Measurements from ENCODE around the gene N4BP2.

The N4BP2 gene

DNA sequence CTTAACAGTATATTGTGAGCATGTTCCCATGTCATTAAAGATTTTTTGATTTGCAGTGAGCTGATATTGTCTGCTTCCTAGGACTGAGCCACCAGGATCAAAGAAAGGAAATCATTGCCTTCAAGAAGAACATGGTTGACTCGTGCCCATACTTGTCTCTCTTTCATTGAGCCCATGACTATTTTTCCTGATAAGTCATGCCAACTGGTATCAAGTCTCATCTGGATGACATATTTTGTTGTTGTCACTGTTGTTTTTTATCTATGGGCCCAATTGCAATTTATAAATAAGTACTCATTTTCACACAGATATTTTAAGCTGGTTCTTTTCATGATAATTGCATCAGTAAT is 130.0 kb downstream of the N4BP2 start:
- TF ChIP-seq CEBPB (IDR thresholded peaks at IDR 0.05) (no peak), NFIC (IDR thresholded peaks at IDR 0.05) (no peak), EP300 (IDR thresholded peaks at IDR 0.05; ENCODE audit: borderline replicate concordance) (no peak), CREB1 (IDR thresholded peaks at IDR 0.05; ENCODE audit: low read depth) (no peak), YY1 (IDR thresholded peaks at IDR 0.05; ENCODE audit: low read depth) (no peak), TCF12 (IDR thresholded peaks at IDR 0.05; ENCODE audit: low read depth) (no peak), TAF1 (IDR thresholded peaks at IDR 0.05; ENCODE audit: low read depth) (no peak), TEAD4 (IDR thresholded peaks at IDR 0.05) (no peak), EGR1 (IDR thresholded peaks at IDR 0.05) (no peak), ZBTB7A (IDR thresholded peaks at IDR 0.05; ENCODE audit: low read depth) (no peak)
- TF ChIP-seq, protein P1, sequence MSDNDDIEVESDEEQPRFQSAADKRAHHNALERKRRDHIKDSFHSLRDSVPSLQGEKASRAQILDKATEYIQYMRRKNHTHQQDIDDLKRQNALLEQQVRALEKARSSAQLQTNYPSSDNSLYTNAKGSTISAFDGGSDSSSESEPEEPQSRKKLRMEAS (IDR thresholded peaks at IDR 0.05): no peak
- TF ChIP-seq, protein P2, sequence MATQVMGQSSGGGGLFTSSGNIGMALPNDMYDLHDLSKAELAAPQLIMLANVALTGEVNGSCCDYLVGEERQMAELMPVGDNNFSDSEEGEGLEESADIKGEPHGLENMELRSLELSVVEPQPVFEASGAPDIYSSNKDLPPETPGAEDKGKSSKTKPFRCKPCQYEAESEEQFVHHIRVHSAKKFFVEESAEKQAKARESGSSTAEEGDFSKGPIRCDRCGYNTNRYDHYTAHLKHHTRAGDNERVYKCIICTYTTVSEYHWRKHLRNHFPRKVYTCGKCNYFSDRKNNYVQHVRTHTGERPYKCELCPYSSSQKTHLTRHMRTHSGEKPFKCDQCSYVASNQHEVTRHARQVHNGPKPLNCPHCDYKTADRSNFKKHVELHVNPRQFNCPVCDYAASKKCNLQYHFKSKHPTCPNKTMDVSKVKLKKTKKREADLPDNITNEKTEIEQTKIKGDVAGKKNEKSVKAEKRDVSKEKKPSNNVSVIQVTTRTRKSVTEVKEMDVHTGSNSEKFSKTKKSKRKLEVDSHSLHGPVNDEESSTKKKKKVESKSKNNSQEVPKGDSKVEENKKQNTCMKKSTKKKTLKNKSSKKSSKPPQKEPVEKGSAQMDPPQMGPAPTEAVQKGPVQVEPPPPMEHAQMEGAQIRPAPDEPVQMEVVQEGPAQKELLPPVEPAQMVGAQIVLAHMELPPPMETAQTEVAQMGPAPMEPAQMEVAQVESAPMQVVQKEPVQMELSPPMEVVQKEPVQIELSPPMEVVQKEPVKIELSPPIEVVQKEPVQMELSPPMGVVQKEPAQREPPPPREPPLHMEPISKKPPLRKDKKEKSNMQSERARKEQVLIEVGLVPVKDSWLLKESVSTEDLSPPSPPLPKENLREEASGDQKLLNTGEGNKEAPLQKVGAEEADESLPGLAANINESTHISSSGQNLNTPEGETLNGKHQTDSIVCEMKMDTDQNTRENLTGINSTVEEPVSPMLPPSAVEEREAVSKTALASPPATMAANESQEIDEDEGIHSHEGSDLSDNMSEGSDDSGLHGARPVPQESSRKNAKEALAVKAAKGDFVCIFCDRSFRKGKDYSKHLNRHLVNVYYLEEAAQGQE (IDR thresholded peaks at IDR 0.05; ENCODE audit: low read depth): no peak
- TF ChIP-seq, protein P3, sequence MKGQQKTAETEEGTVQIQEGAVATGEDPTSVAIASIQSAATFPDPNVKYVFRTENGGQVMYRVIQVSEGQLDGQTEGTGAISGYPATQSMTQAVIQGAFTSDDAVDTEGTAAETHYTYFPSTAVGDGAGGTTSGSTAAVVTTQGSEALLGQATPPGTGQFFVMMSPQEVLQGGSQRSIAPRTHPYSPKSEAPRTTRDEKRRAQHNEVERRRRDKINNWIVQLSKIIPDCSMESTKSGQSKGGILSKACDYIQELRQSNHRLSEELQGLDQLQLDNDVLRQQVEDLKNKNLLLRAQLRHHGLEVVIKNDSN (IDR thresholded peaks at IDR 0.05): no peak

DNA sequence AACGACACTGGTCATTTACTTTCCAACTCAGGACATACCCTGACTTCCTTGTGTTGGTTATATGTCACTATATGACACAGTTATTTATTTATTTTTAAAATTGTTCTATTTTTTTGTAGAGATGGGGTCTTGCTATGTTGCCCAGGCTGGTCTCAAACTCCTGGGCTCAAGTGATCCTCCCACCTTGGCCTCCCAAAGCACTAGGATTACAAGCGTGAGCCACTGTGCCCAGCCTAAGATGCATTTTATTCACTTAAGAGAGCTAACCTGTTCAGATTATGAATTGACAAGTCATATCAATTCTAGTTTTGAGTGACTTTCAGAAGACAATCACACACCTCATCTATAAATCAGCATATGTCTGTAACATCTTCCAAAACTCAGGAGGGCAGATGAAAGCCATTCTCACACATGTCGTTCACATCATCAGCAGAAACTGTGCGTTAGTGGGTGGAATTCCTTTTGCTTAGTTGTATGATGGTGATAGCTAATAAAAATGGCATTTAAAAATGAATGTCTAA is 130.8 kb downstream of the N4BP2 start:
- TF ChIP-seq, protein P3 (IDR thresholded peaks at IDR 0.05): no peak

DNA sequence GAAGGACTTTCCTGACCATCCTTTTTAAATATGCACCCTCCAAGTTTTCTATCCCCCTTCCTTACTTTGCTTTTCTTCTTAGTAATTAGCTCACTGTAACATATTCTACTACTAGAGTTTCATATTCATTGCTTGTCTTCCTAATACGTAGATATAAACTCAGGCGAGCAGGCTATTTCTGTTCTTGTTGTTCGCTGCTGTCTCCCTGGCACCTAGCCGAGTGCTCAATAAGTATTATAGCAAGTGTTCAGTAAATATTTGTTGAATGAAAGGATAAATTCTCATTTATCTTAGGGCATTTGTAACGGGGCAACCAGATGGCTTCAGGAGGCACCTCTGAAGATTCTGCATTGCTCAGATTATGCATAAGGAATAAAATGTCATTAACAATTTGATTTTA is 133.4 kb downstream of the N4BP2 start:
- TF ChIP-seq, protein P2 (IDR thresholded peaks at IDR 0.05; ENCODE audit: low read depth): no peak
- no peak for TF ChIP-seq TCF12 (IDR thresholded peaks at IDR 0.05; ENCODE audit: low read depth)

DNA sequence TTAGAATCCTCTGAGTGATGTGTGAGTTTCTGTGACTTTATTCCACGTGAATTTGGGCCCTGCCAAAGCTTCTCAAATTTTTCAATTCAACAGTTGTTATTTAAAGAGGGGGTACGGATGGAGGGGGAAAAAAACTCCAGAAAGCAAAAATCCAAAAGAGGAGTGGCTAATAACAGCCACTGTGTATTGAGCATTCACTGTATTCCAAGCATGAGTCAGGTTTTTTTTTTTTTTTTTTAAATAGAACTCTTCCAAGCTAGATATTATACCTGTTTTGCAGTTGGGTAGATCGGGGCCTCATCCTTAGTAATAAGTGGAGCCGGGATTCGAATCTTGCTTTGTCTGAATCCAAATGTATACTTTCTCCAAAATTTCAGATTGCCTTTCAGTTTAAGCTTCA is 133.8 kb downstream of the N4BP2 start:
- TF ChIP-seq CEBPB (IDR thresholded peaks at IDR 0.05) (no peak), CREB1 (IDR thresholded peaks at IDR 0.05; ENCODE audit: low read depth) (no peak)

DNA sequence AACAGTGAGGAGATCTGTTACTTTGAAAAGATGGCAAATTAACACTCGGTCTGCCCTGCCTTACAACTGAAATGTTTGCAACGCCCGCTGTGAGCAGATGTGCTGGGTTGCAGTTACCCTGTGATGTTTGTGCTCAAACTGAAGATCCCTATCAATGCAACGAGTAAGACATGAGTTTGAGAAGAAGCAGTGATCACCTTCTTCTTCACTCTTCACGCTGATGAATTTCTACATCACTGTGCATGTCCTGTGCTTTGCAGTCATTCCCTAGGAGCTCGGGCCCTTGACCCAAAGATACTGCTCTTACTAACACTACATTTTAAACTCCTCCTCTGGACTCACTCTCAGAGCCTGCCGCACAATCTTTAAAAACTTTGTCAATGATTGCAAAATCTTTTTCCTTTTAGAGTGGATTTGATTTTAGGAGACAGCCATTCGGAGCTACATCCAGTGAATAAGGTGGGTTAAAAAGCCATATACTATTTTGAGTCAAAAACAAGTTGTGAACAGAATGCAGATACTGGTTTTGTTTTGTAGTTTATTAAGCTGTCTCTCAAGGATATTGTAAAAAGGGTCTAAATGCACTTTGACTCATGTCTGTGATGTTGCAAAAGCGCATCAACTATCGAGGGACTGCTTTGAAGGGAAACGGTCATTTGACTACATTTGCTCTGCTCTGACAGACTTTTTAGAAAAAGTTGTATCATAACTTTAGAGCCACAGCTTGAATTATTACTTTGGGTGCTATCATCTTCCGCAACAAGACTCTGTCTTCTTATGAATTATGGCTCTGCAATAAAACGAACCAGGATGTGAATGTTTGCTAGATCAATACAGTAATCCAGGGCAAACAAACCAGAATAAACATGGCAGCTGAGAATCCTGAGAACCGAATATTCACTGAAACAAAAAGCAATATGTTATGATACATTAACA is 134.5 kb downstream of the N4BP2 start:
- TF ChIP-seq TEAD4 (IDR thresholded peaks at IDR 0.05): no peak
- no peak for TF ChIP-seq TAF1 (IDR thresholded peaks at IDR 0.05; ENCODE audit: low read depth)
- TF ChIP-seq, protein P2 (IDR thresholded peaks at IDR 0.05; ENCODE audit: low read depth): no peak
- no peak for TF ChIP-seq EGR1 (IDR thresholded peaks at IDR 0.05)
- TF ChIP-seq RAD21 (IDR thresholded peaks at IDR 0.05; ENCODE audit: low read depth): no peak
- TF ChIP-seq FOXM1 (IDR thresholded peaks at IDR 0.05; ENCODE audit: borderline replicate concordance, low read depth): no peak
- no peak for TF ChIP-seq YY1 (IDR thresholded peaks at IDR 0.05; ENCODE audit: low read depth)

Data from Ishikawa (cell line).